ES-I3 (cell line): Measurements from ENCODE around the gene SLC38A10.

Experiments
- H3K36me3 ChIP-seq: 2 replicates; pipeline ENCODE4 v1.6.1; 2013; ENCODE audit warnings: mild to moderate bottlenecking, low read length, control low read depth, moderate library complexity; ENCODE audit not compliant: insufficient read depth
- H3K4me1 ChIP-seq: 2 replicates; pipeline ENCODE4 v1.6.1; 2013; ENCODE audit warnings: mild to moderate bottlenecking, control low read depth, low read length; ENCODE audit not compliant: insufficient read depth
- H3K9ac ChIP-seq: 2 replicates; pipeline ENCODE4 v1.6.1; 2013; ENCODE audit warnings: low read depth, mild to moderate bottlenecking, low read length, moderate library complexity
- H3K9me3 ChIP-seq: 2 replicates; pipeline ENCODE4 v1.6.1; 2013; ENCODE audit warnings: mild to moderate bottlenecking, low read length, moderate library complexity; ENCODE audit not compliant: control insufficient read depth, insufficient read depth

The SLC38A10 gene

GRCh38 chr17:81324851-81325713 is 30.0 kb upstream of the SLC38A10 start:
- Histone ChIP-seq H3K4me1 (peaks cover 17% of the 10 kb centered on the region; the same call in 1 of the 2 replicates), H3K36me3 (no peaks in the 10 kb centered on the region), H3K9me3 (no peaks in the 10 kb centered on the region), H3K9ac (no peak overlapping the region)

GRCh38 chr17:81324177-81324850 is 29.2 kb upstream of the SLC38A10 start:
- no peaks in the 10 kb centered on the region for H3K36me3 ChIP-seq
- no peak overlapping the region for H3K9ac ChIP-seq
- H3K9me3 ChIP-seq = no peaks in the 10 kb centered on the region
- H3K4me1 ChIP-seq = peaks cover 11% of the 10 kb centered on the region; the same call in 1 of the 2 replicates

- no peaks in the 10 kb centered on the region for H3K36me3 ChIP-seq
- no peaks in the 10 kb centered on the region for H3K9me3 ChIP-seq
- H3K9ac ChIP-seq = no peak overlapping the region
- H3K4me1 ChIP-seq = peaks cover 2% of the 10 kb centered on the region; the same call in 1 of the 2 replicates
Observed at GRCh38 chr17:81323411-81323868, 28.3 kb upstream of the SLC38A10 start.

- H3K9me3 ChIP-seq = no peaks in the 10 kb centered on the region
- no peaks in the 10 kb centered on the region; the same call in 1 of the 2 replicates for H3K4me1 ChIP-seq
- no peaks in the 10 kb centered on the region for H3K36me3 ChIP-seq
- H3K9ac ChIP-seq = no peak overlapping the region
Observed at GRCh38 chr17:81323083-81323369, 27.9 kb upstream of the SLC38A10 start.

GRCh38 chr17:81322271-81323082 is 27.4 kb upstream of the SLC38A10 start:
- H3K9ac ChIP-seq = no peak overlapping the region
- H3K4me1 ChIP-seq = peaks cover under 1% of the 10 kb centered on the region; the same call in 1 of the 2 replicates
- no peaks in the 10 kb centered on the region for H3K9me3 ChIP-seq
- no peaks in the 10 kb centered on the region for H3K36me3 ChIP-seq

- H3K9ac ChIP-seq = 0 out of 2 replicates have a peak overlapping the region, but pooled peaks have one; percentile 4
- no peaks in the 10 kb centered on the region; the same call in 1 of the 2 replicates for H3K36me3 ChIP-seq
- H3K4me1 ChIP-seq = peaks cover 3% of the 10 kb centered on the region; the same call in 1 of the 2 replicates
Observed at GRCh38 chr17:81317961-81318605, 23.0 kb upstream of the SLC38A10 start.

GRCh38 chr17:81317530-81317821 is 22.4 kb upstream of the SLC38A10 start:
- Histone ChIP-seq H3K9me3 (no peaks in the 10 kb centered on the region), H3K4me1 (peaks cover 3% of the 10 kb centered on the region; the same call in 1 of the 2 replicates), H3K9ac (no peak overlapping the region)

More at GRCh38 chr17:81317961-81318605, 23.0 kb upstream of the SLC38A10 start:
- no peaks in the 10 kb centered on the region for H3K9me3 ChIP-seq

GRCh38 chr17:81315885-81316391 is 20.8 kb upstream of the SLC38A10 start:
- Histone ChIP-seq H3K36me3 (no peaks in the 10 kb centered on the region; the same call in 1 of the 2 replicates), H3K4me1 (peaks cover 3% of the 10 kb centered on the region; the same call in 1 of the 2 replicates), H3K9me3 (no peaks in the 10 kb centered on the region), H3K9ac (no peak overlapping the region)

More at GRCh38 chr17:81317530-81317821, 22.4 kb upstream of the SLC38A10 start:
- no peaks in the 10 kb centered on the region; the same call in 1 of the 2 replicates for H3K36me3 ChIP-seq

GRCh38 chr17:81315129-81315884 is 20.2 kb upstream of the SLC38A10 start:
- Histone ChIP-seq H3K9me3 (no peaks in the 10 kb centered on the region), H3K9ac (no peak overlapping the region), H3K36me3 (no peaks in the 10 kb centered on the region; the same call in 1 of the 2 replicates), H3K4me1 (peaks cover 3% of the 10 kb centered on the region; the same call in 1 of the 2 replicates)

GRCh38 chr17:81314398-81315081 is 19.4 kb upstream of the SLC38A10 start:
- no peaks in the 10 kb centered on the region for H3K9me3 ChIP-seq
- no peak overlapping the region for H3K9ac ChIP-seq
- no peaks in the 10 kb centered on the region; the same call in 1 of the 2 replicates for H3K36me3 ChIP-seq
- peaks cover 3% of the 10 kb centered on the region; the same call in 1 of the 2 replicates for H3K4me1 ChIP-seq

- Histone ChIP-seq H3K4me1 (peaks cover 6% of the 10 kb centered on the region; the same call in 1 of the 2 replicates), H3K9me3 (no peaks in the 10 kb centered on the region), H3K9ac (no peak overlapping the region), H3K36me3 (no peaks in the 10 kb centered on the region; the same call in 1 of the 2 replicates)
Observed at GRCh38 chr17:81313776-81314397, 18.8 kb upstream of the SLC38A10 start.

- Histone ChIP-seq H3K4me1 (peaks cover 8% of the 10 kb centered on the region; the same call in 1 of the 2 replicates), H3K9ac (no peak overlapping the region), H3K9me3 (no peaks in the 10 kb centered on the region), H3K36me3 (no peaks in the 10 kb centered on the region; the same call in 1 of the 2 replicates)
Observed at GRCh38 chr17:81312624-81313325, 17.7 kb upstream of the SLC38A10 start.
